HCT116 (cell line): ENCODE results near the gene PSMB7.

Source experiments
- CBX3 ChIP-seq: IDR thresholded peaks from 2 replicates; pipeline ENCODE4 v1.6.1; 2012; ENCODE audit warnings: low read depth
- EZH2 ChIP-seq: fragments of 200-600 bp; sonication (generic); IDR thresholded peaks from 2 replicates; pipeline ENCODE4 v1.6.1; 2017; ENCODE audit warnings: antibody characterized with exemption, mixed run types
- EZH2phosphoT487 ChIP-seq: fragments of 200-600 bp; IDR thresholded peaks from 2 replicates; pipeline ENCODE4 v1.6.1; 2018; ENCODE audit warnings: antibody characterized with exemption, borderline replicate concordance
- POLR2A ChIP-seq: IDR thresholded peaks from 2 replicates; pipeline ENCODE4 v1.7.0; 2011; ENCODE audit warnings: borderline replicate concordance; ENCODE audit not compliant: insufficient read depth, insufficient read length; ENCODE audit errors: extremely low read depth
- SIN3A ChIP-seq: IDR thresholded peaks from 2 replicates; pipeline ENCODE4 v1.6.1; 2012; ENCODE audit warnings: low read depth
- TF ChIP-seq, protein P1 (sequence below), 3 experiments: fragments of 200-600 bp in 1 of 3; sonication (generic) in 1 of 3; IDR thresholded peaks in 2 of 3; conservative IDR thresholded peaks in 1 of 3; 2 replicates each; pipeline ENCODE4 v1.5.1; 2012 to 2017; ENCODE audit warnings: low read depth in 2 of 3, low read length in 2 of 3, antibody characterized with exemption in 1 of 3, borderline replicate concordance in 1 of 3, control low read depth in 1 of 3, mild to moderate bottlenecking in 1 of 3, mixed read lengths in 1 of 3, mixed run types in 1 of 3, moderate library complexity in 1 of 3; ENCODE audit not compliant: insufficient read depth in 1 of 3
- TF ChIP-seq, protein P2 (sequence below): IDR thresholded peaks from 2 replicates; pipeline ENCODE4 v1.6.1; 2012
- TF ChIP-seq, protein P3 (sequence below): IDR thresholded peaks from 2 replicates; pipeline ENCODE4 v1.6.1; 2012

DNA sequence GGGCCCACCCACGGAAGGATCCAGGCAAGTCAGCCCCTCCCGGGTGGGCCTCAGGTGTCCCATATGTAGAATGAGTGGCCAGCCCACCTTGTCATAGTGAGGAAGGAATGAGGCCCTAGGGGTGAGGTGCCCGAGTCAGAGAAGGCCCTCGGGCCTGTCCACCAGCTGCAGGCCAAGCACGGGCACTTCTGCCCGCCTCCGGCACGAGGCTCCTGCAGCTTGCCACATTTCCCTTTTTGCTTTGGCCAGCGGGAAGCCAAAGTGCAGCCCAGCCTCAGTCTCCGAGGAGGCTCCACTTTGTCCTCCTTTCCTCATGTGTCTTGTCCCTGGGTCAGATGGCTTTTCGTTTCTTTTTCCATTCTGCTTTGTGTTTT is 72.9 kb downstream of the PSMB7 start:
- TF ChIP-seq, protein P1, sequence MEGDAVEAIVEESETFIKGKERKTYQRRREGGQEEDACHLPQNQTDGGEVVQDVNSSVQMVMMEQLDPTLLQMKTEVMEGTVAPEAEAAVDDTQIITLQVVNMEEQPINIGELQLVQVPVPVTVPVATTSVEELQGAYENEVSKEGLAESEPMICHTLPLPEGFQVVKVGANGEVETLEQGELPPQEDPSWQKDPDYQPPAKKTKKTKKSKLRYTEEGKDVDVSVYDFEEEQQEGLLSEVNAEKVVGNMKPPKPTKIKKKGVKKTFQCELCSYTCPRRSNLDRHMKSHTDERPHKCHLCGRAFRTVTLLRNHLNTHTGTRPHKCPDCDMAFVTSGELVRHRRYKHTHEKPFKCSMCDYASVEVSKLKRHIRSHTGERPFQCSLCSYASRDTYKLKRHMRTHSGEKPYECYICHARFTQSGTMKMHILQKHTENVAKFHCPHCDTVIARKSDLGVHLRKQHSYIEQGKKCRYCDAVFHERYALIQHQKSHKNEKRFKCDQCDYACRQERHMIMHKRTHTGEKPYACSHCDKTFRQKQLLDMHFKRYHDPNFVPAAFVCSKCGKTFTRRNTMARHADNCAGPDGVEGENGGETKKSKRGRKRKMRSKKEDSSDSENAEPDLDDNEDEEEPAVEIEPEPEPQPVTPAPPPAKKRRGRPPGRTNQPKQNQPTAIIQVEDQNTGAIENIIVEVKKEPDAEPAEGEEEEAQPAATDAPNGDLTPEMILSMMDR (IDR thresholded peaks at IDR 0.05 in 2 of 3, conservative IDR thresholded peaks at IDR 0.05 in 1 of 3; ENCODE audit: borderline replicate concordance in 1 of 3, insufficient read depth in 1 of 3, low read depth in 2 of 3, low read length in 2 of 3): no peak
- no peak for TF ChIP-seq SIN3A
- TF ChIP-seq EZH2: no peak
- no peak for TF ChIP-seq CBX3
- TF ChIP-seq, protein P2, sequence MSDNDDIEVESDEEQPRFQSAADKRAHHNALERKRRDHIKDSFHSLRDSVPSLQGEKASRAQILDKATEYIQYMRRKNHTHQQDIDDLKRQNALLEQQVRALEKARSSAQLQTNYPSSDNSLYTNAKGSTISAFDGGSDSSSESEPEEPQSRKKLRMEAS: no peak
- TF ChIP-seq EZH2phosphoT487: no peak
- TF ChIP-seq POLR2A: no peak
- TF ChIP-seq, protein P3, sequence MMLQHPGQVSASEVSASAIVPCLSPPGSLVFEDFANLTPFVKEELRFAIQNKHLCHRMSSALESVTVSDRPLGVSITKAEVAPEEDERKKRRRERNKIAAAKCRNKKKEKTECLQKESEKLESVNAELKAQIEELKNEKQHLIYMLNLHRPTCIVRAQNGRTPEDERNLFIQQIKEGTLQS: no peak
